ENCODE results near the gene CNTN1. TPM values are rescaled to one million over a fixed set of nuclear protein-coding genes. Genes with fewer than 3 reads are reported as not detected.

The CNTN1 gene
- total RNA-seq, 1 experiment from 2014 or later = 3.0 TPM

DNA sequence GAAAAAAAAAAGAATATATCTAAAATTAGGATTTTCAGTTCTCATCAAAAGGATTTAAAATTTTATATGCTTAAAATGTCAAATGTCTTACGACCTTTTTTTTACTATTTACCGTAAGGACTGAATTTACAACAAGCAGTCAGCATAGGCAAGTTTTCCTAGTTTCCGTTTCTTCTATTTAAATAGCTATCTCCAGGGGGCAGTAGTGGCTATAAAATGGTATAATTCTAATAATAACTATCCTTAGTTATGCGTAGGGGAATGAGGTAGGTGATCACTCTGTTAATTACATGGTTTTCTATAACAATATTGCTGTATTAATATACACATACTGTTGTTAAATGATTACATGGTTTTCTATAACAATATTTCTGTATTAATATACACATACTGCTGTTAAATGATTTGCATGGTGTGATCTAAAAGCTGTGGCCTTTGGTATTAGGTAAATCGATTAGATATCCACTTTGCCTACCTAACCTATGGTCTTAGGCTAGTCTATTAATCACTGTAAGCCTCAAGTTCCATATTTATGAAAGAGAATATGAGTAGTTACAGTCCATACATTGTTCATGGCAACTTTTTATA, 278.2 kb downstream of the CNTN1 start:
- H3K79me2 ChIP-seq (ENCODE audit: insufficient read depth, low read length) = no peaks in the 10 kb centered on the region
- H3K27ac ChIP-seq (ENCODE audit: low read depth, low read length) = no peak overlapping the region
- no peaks in the 10 kb centered on the region for H3K36me3 ChIP-seq (ENCODE audit: control insufficient read depth in 1 of 2, insufficient read depth in 2 of 2, low read length in 2 of 2)
- intact Hi-C loops (cut with micrococcal nuclease) = loop anchor here (10.0 kb wide), 1 partner anchor 294 kb away; no protein-coding TSS in a partner anchor
- no TSS peak for BruUV-seq (replicated peaks)
- peak overlapping the region; percentile 16; the same call in 1 of the 2 replicates for H3K4me2 ChIP-seq (ENCODE audit: low read length)
- no peaks in the 10 kb centered on the region for H3K9me2 ChIP-seq (ENCODE audit: insufficient read depth)
- H3K4me3 ChIP-seq (replicated peaks in 1 of 2; ENCODE audit: low read depth in 1 of 2, low read length in 2 of 2) = no peak overlapping the region
- DNase-seq (ENCODE audit: low read depth, low spot score) (peak; percentile 32), ATAC-seq (peak; percentile 68)
- RAD21 ChIA-PET (ENCODE audit: low non-redundant PET in 1 of 2, low total read pairs in 2 of 2, uncharacterized antibody in 2 of 2, unreplicated experiment in 2 of 2) = no interaction called here
- TF ChIP-seq FOSL1 (IDR thresholded peaks at IDR 0.05; ENCODE audit: low read depth) (no peak), POLR2A (IDR thresholded peaks at IDR 0.05; ENCODE audit: borderline replicate concordance, extremely low read depth, insufficient read depth, insufficient read length) (no peak), ZFX (IDR thresholded peaks at IDR 0.05) (no peak), SRF (IDR thresholded peaks at IDR 0.05; ENCODE audit: low read depth) (no peak), JUND (IDR thresholded peaks at IDR 0.05) (no peak), ELF1 (IDR thresholded peaks at IDR 0.05; ENCODE audit: borderline replicate concordance, low read depth) (no peak), ATF3 (IDR thresholded peaks at IDR 0.05) (no peak), POLR2AphosphoS5 (IDR thresholded peaks at IDR 0.05; ENCODE audit: low read depth, low read length) (no peak), EZH2 (IDR thresholded peaks at IDR 0.05) (no peak), RAD21 (IDR thresholded peaks at IDR 0.05; ENCODE audit: low read depth) (peak; percentile 46)
- TF ChIP-seq, protein P1, sequence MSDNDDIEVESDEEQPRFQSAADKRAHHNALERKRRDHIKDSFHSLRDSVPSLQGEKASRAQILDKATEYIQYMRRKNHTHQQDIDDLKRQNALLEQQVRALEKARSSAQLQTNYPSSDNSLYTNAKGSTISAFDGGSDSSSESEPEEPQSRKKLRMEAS (IDR thresholded peaks at IDR 0.05) = no peak
- TF ChIP-seq, protein P2, sequence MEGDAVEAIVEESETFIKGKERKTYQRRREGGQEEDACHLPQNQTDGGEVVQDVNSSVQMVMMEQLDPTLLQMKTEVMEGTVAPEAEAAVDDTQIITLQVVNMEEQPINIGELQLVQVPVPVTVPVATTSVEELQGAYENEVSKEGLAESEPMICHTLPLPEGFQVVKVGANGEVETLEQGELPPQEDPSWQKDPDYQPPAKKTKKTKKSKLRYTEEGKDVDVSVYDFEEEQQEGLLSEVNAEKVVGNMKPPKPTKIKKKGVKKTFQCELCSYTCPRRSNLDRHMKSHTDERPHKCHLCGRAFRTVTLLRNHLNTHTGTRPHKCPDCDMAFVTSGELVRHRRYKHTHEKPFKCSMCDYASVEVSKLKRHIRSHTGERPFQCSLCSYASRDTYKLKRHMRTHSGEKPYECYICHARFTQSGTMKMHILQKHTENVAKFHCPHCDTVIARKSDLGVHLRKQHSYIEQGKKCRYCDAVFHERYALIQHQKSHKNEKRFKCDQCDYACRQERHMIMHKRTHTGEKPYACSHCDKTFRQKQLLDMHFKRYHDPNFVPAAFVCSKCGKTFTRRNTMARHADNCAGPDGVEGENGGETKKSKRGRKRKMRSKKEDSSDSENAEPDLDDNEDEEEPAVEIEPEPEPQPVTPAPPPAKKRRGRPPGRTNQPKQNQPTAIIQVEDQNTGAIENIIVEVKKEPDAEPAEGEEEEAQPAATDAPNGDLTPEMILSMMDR (IDR thresholded peaks at IDR 0.05 in 2 of 3, conservative IDR thresholded peaks at IDR 0.05 in 1 of 3; ENCODE audit: borderline replicate concordance in 1 of 3, insufficient read depth in 1 of 3, low read depth in 2 of 3, low read length in 2 of 3) = peak; percentile 24 to 56 (median 43); a peak in 4 of 6 replicates
- H4K20me1 ChIP-seq (ENCODE audit: insufficient read depth) = no peaks in the 10 kb centered on the region
- no peaks in the 10 kb centered on the region for H3K9me3 ChIP-seq (ENCODE audit: control insufficient read depth in 1 of 2, insufficient read depth in 1 of 2, low read depth in 1 of 2, low read length in 2 of 2)
- CTCF ChIA-PET = interaction anchor here (0.6 to 1.7 kb wide), 4 partner anchors 8 to 1054 kb away, joined by 3 to 9 read pairs (median 6); no protein-coding TSS in a partner anchor
- peak overlapping the region; percentile 50 for H2AFZ ChIP-seq (ENCODE audit: low read depth, low read length, poor library complexity, severe bottlenecking)
- H3K9ac ChIP-seq (ENCODE audit: low read length) = no peak overlapping the region
- POLR2A ChIA-PET = no interaction called here
- no peaks in the 10 kb centered on the region for H3K4me1 ChIP-seq (ENCODE audit: control insufficient read depth in 1 of 2, insufficient read depth in 2 of 2, low read length in 2 of 2)
- H3K27me3 ChIP-seq (ENCODE audit: insufficient read depth, low read length) = no peaks in the 10 kb centered on the region

Measured in HCT116 (cell line).